Endothelial cell of umbilical vein (primary cell): ENCODE results near the gene RAB40C. TPM values are rescaled to one million over a fixed set of nuclear protein-coding genes. Genes with fewer than 3 reads are reported as not detected.
A peak's percentile ranks its signal among the peaks of the same experiment; 100 is the strongest.

Experiments used
- BruUV-seq: library from RNA; stranded (reverse); fragments of 400-500 nt; replicated peaks from 2 replicates; lab custom pipeline; 2021; lab: Mats Ljungman, UMichigan
- CTCF ChIA-PET: fragments of 300-600, 350-600 bp; sonication (Branson Sonifier 250); formaldehyde crosslinking; loops from one replicate; lab custom pipeline; 2021; ENCODE audit warnings: antibody characterized with exemption, inconsistent platforms; lab: Charles Lee
- POLR2A ChIA-PET: fragments of 300-600, 350-600 bp; sonication (Branson Sonifier 250); formaldehyde crosslinking; loops from one replicate; lab custom pipeline; 2021; ENCODE audit warnings: antibody characterized with exemption, inconsistent platforms; lab: Charles Lee
- DNase-seq: peaks from one replicate; pipeline ENCODE4 v3.0.0-alpha.2; 2011; ENCODE audit warnings: low read depth, low spot score
- FAIRE-seq: peaks from 2 replicates; lab custom pipeline; 2011; peaks lifted over from hg19 to GRCh38; lab: Jason Lieb, UNC
- H2AFZ ChIP-seq: 2 replicates; pipeline ENCODE4 v1.6.0; 2012; ENCODE audit warnings: low read depth, low read length, control low read depth, inconsistent platforms
- H3K27ac ChIP-seq: 2 replicates; pipeline ENCODE4 v1.5.1; 2011; ENCODE audit warnings: low read depth, mild to moderate bottlenecking, control low read depth, low read length, moderate library complexity; ENCODE audit not compliant: insufficient read depth
- H3K27me3 ChIP-seq, 2 experiments: 2 replicates each; pipeline versions ENCODE4 v1.6.0 to v1.6.1; 2011; ENCODE audit warnings: low read length in 2 of 2, mixed read lengths in 1 of 2; ENCODE audit not compliant: control insufficient read depth in 2 of 2, insufficient read depth in 2 of 2
- H3K36me3 ChIP-seq, 2 experiments: 2 replicates in 1 of 2; 3 replicates in 1 of 2; pipeline ENCODE4 v1.5.1; 2011; ENCODE audit warnings: low read length in 2 of 2, mild to moderate bottlenecking in 1 of 2, moderate library complexity in 1 of 2; ENCODE audit not compliant: control insufficient read depth in 2 of 2, insufficient read depth in 2 of 2; ENCODE audit errors: extremely low read depth in 1 of 2
- H3K4me1 ChIP-seq: 3 replicates; pipeline ENCODE4 v1.5.1; 2011; ENCODE audit warnings: mild to moderate bottlenecking, low read length; ENCODE audit not compliant: control insufficient read depth, insufficient read depth; ENCODE audit errors: extremely low read depth
- H3K4me2 ChIP-seq: 2 replicates; pipeline ENCODE4 v1.6.1; 2011; ENCODE audit warnings: low read length, control low read depth, mixed read lengths; ENCODE audit not compliant: insufficient read depth
- H3K4me3 ChIP-seq, 3 experiments: fragments of 200-600 bp in 1 of 3; sonication (generic), shearing (Covaris generic) in 1 of 3; replicated peaks in 1 of 3; 2 replicates each; pipeline ENCODE4 v1.5.1; 2011 to 2016; ENCODE audit warnings: control low read depth in 3 of 3, low read length in 3 of 3, mild to moderate bottlenecking in 2 of 3, inconsistent platforms in 1 of 3, low read depth in 1 of 3, moderate library complexity in 1 of 3; ENCODE audit not compliant: insufficient read depth in 1 of 3
- H3K79me2 ChIP-seq: 2 replicates; pipeline ENCODE4 v1.6.0; 2012; ENCODE audit warnings: low read length, inconsistent platforms; ENCODE audit not compliant: control insufficient read depth, insufficient read depth
- H3K9ac ChIP-seq: replicated peaks from 2 replicates; pipeline ENCODE3; 2011; ENCODE audit warnings: low read length, control low read depth; ENCODE audit not compliant: insufficient read depth; ENCODE audit errors: extremely low read depth
- H3K9me1 ChIP-seq: replicated peaks from 3 replicates; pipeline ENCODE4 v1.6.0; 2011; ENCODE audit warnings: mild to moderate bottlenecking, low read length; ENCODE audit not compliant: control insufficient read depth, insufficient read depth; ENCODE audit errors: extremely low read depth
- H3K9me3 ChIP-seq: replicated peaks from 2 replicates; pipeline ENCODE4 v1.5.1; 2012; ENCODE audit warnings: low read length, inconsistent platforms; ENCODE audit not compliant: control insufficient read depth, insufficient read depth
- H4K20me1 ChIP-seq: replicated peaks from 2 replicates; pipeline ENCODE3; 2011; ENCODE audit warnings: mild to moderate bottlenecking, low read length; ENCODE audit not compliant: control insufficient read depth, insufficient read depth; ENCODE audit errors: extremely low read depth
- EZH2 ChIP-seq: IDR thresholded peaks from 2 replicates; pipeline ENCODE4 v1.6.1; 2012; ENCODE audit warnings: borderline replicate concordance, low read depth, mild to moderate bottlenecking, moderate library complexity, low read length, inconsistent platforms; ENCODE audit not compliant: severe bottlenecking
- GATA2 ChIP-seq: IDR thresholded peaks from 2 replicates; pipeline ENCODE4 v1.7.0; 2011; ENCODE audit warnings: low read depth, mild to moderate bottlenecking, moderate library complexity, mixed read lengths, low read length; ENCODE audit not compliant: insufficient read length, insufficient read depth
- JUN ChIP-seq: IDR thresholded peaks from 2 replicates; pipeline ENCODE4 v1.6.1; 2011; ENCODE audit warnings: borderline replicate concordance, low read depth; ENCODE audit not compliant: insufficient read length, insufficient read depth
- POLR2AphosphoS5 ChIP-seq: IDR thresholded peaks from 2 replicates; pipeline ENCODE4 v1.6.1; 2012; ENCODE audit warnings: low read depth, mild to moderate bottlenecking, control low read depth, low read length, moderate library complexity; ENCODE audit not compliant: insufficient read depth
- dilution Hi-C: fragments of 300-500 bp; cut with MboI; formaldehyde crosslinking; loops from one replicate; pipeline ENCODE4 v1.15.0; 2019; ENCODE audit warnings: low sequenced_read_pairs; ENCODE audit not compliant: extremely low pct_ligation_motif_present
- intact Hi-C: fragments of 100-400 bp; cut with micrococcal nuclease; formaldehyde crosslinking; loops from one replicate; pipeline ENCODE4 v1.10.0; 2022
- polyA plus RNA-seq, 4 experiments: library from polyadenylated mRNA; depleted of rRNA in 3 of 4; stranded (reverse) in 3 of 4; unstranded in 1 of 4; fragments of >200 nt; gene quantifications; 2 replicates each; pipeline versions ENCODE4 v1.2.1 to v1.2.3, GENCODE V29; 2011 to 2012; ENCODE audit warnings: missing spikeins in 1 of 4
- total RNA-seq: library from RNA; stranded (reverse); gene quantifications from 2 replicates; pipeline ENCODE4 v1.2.3, GENCODE V29; 2021

Gene RAB40C
- total and polyA plus RNA-seq, 2 donors (not counting 3 experiments of a cell fraction or from before 2014, with no cell fraction given) = 12.4 to 18.8 TPM

- no peaks in the 10 kb centered on the region for H3K79me2 ChIP-seq
- intact Hi-C loops = no loop called here
- no peak for FAIRE-seq
Measured at GRCh38 chr16:559411-560203, 30.3 kb upstream of the RAB40C start.

GRCh38 chr16:560204-560700, 29.6 kb upstream of the RAB40C start, which contains the start of gene PRR35:
Gene PRR35, plus strand, starts transcription at chr16:560394. Its CDS starts 2,901 bp downstream, at chr16:563295.
- H3K4me3 ChIP-seq = no peak within 1 kb of the TSS
- intact Hi-C loops (no loop called here), dilution Hi-C loops (no loop called here)
- DNase-seq (no peak), FAIRE-seq (no peak)
- H4K20me1 ChIP-seq = no peaks in the 10 kb centered on the region
- H3K9me1 ChIP-seq = no peaks in the 10 kb centered on the region
- no peak within 1 kb of the TSS for H3K9ac ChIP-seq
- BruUV-seq = no TSS peak
- H3K9me3 ChIP-seq = no peaks in the 10 kb centered on the region
- no peak within 1 kb of the TSS for H2AFZ ChIP-seq
- ChIA-PET CTCF (no interaction called here), POLR2A (no interaction called here)
- no peak within 1 kb of the TSS for H3K4me2 ChIP-seq
- H3K36me3 ChIP-seq = no peaks in the 10 kb centered on the region
- H3K27me3 ChIP-seq = peaks cover 14 to 19% of the 10 kb centered on the region in 2 experiments
- H3K4me1 ChIP-seq = no peaks in the 10 kb centered on the region
- H3K79me2 ChIP-seq = no peaks in the 10 kb centered on the region
- no peak for TF ChIP-seq JUN
- no peak for TF ChIP-seq GATA2
- peak; percentile 90 for TF ChIP-seq EZH2
- H3K27ac ChIP-seq = no peak within 1 kb of the TSS

More at GRCh38 chr16:559411-560203, 30.3 kb upstream of the RAB40C start:
- no peak for TF ChIP-seq POLR2AphosphoS5
- peak; percentile 78 for TF ChIP-seq EZH2
- CTCF ChIA-PET = no interaction called here
- Histone ChIP-seq H3K36me3 (no peaks in the 10 kb centered on the region), H3K4me2 (no peak overlapping the region), H4K20me1 (no peaks in the 10 kb centered on the region), H3K9me3 (no peaks in the 10 kb centered on the region), H3K27me3 (peaks cover 14 to 19% of the 10 kb centered on the region in 2 experiments), H3K27ac (no peak overlapping the region), H3K4me1 (peaks cover 1% of the 10 kb centered on the region), H2AFZ (no peak overlapping the region), H3K9me1 (no peaks in the 10 kb centered on the region), H3K4me3 (no peak overlapping the region), H3K9ac (no peak overlapping the region)
- DNase-seq = no peak
- BruUV-seq = no TSS peak
- dilution Hi-C loops = no loop called here
- POLR2A ChIA-PET = no interaction called here
